ENCODE measurements around the gene GMPPA.

The GMPPA gene

GRCh38 chr2:219467736-219468075 is 31.0 kb upstream of the GMPPA start:
- DNase-seq (ENCODE audit: low read depth in 2 of 2), result no peak

DNA sequence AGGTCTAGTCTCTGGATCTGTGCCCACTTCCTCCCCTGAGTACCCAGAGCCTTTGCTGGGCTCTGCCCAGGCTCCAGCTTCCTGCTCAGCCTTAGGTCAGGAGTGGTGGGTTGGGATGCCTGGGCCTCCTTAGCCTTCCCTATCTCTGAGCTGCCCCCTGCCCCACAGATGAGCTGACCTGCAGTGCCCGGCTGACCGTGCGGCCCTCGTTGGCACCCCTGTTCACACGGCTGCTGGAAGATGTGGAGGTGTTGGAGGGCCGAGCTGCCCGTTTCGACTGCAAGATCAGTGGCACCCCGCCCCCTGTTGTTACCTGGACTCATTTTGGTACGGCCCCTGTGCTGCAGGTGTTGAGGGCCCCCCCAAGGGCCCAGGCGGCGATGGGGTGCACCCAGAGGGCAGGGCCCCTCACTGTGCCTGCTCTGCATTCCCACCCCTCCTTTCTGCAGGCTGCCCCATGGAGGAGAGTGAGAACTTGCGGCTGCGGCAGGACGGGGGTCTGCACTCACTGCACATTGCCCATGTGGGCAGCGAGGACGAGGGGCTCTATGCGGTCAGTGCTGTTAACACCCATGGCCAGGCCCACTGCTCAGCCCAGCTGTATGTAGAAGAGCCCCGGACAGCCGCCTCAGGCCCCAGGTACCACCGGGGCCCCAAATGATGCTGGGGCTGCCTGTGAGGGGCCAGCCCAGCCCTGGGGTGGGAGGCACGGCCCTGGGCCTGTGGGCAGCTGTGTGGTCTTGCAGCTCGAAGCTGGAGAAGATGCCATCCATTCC is 30.1 kb upstream of the GMPPA start:
- DNase-seq (ENCODE audit: low read depth in 2 of 2), result no peak

GRCh38 chr2:219469186-219469724 is 29.4 kb upstream of the GMPPA start:
- DNase-seq (ENCODE audit: low read depth in 2 of 2), result no peak

DNA sequence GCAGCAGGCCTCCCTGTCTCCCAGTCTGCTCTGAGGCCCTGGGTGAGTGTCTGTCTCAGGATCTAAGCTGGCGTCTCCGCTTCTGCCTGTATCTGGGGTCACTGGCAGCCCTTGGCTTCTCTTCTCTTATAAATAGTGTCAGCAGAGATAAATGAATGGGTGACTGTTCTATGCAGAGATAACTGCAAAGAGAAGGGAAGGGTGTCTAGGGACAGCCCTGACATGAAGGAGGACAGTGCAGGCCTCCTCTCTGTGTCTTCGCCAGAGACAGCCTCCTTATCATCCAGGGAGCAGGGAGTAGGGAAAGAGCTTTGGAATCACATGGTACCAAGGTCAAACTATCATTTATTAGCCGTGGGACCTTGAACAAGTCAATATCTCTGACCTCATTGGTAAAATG is 28.3 kb upstream of the GMPPA start:
- DNase-seq (ENCODE audit: low read depth in 2 of 2), result no peak

DNA sequence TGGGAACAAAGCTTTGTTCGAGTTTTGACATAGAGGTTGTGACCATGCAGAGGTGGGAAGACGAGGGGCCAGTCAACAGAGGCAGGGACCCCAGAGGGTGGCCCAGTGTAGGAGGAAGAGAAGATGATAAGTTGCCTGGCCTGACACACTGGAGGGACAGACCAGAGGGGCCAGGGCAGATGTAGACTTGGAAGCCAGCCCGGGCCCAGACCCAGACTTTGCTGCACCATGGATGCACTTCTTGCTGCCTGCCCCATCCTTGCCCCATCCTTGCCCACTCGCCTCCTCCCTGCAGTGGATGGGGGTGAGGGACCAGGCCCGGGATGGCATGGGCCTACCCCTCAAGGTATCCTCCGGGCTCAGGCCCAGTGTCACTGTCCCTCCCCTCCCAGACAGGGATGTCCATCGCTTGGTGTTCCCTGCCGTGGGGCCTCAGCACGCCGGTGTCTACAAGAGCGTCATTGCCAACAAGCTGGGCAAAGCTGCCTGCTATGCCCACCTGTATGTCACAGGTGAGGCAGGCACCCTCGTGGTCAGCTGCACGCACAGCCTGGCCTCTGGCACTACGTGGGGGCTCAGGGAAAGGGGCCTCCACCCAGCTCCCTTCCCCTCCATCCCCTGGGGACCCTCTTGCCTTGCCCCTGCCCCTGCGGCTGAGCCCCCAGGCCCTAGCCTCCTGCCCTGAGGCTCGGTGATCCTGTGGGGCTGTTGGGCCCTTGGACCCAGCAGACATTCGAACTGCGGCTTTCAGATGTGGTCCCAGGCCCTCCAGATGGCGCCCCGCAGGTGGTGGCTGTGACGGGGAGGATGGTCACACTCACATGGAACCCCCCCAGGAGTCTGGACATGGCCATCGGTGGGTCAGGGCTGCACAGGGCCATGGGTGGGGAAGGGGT is 27.0 kb upstream of the GMPPA start:
- no peak for DNase-seq (ENCODE audit: low read depth in 2 of 2)

DNA sequence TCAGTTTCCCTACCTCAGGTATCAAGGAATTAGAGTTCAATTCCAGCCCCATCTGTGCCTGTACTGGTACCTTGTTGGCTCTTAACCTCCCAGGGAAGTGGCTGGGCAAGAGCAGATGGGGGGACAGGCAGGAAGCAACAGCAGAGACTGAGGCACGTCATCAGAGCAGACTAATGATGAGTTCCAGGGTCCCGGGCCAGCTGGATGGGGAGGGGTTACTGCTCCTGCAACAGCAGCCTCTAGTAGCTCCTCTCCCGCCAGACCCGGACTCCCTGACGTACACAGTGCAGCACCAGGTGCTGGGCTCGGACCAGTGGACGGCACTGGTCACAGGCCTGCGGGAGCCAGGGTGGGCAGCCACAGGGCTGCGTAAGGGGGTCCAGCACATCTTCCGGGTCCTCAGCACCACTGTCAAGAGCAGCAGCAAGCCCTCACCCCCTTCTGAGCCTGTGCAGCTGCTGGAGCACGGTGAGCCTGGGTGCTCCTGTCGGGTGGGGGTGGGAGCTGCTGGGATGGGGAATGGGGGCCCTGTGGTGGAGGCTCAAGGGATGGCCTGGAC is 26.0 kb upstream of the GMPPA start:
- DNase-seq (ENCODE audit: low read depth in 2 of 2), result no peak

DNA sequence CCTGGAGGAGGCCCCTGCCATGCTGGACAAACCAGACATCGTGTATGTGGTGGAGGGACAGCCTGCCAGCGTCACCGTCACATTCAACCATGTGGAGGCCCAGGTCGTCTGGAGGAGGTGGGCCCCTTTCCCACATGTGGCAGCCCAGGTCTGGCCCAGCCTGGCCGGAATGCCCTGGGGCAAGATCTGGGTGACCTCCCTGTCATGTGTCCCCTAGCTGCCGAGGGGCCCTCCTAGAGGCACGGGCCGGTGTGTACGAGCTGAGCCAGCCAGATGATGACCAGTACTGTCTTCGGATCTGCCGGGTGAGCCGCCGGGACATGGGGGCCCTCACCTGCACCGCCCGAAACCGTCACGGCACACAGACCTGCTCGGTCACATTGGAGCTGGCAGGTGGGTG is 25.2 kb upstream of the GMPPA start:
- no peak for DNase-seq (ENCODE audit: low read depth in 2 of 2)

- no peak for DNase-seq (ENCODE audit: low read depth in 2 of 2)
Measured at GRCh38 chr2:219474285-219475060, 24.2 kb upstream of the GMPPA start.

DNA sequence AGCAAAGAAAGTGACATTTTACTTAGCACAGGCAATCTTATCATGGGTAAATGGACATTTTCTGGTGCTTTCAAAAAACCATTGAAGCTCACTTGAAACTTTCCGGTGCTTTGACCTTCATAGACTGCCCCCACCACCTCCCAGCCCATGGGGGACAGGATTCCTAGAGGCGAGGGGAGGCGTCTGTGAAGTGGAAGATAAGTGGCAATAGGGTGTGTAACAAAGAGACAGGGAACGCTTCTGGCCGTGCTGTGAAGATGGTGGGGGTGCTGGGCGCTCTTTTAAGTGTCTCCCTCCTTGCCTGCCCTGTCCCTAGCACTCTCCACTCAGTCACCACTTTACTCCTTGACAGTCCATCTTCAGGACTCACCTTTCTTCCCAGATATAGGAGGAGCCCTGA is 23.4 kb upstream of the GMPPA start:
- DNase-seq (ENCODE audit: low read depth in 2 of 2), result no peak

GRCh38 chr2:219475697-219476651 is 22.7 kb upstream of the GMPPA start:
- DNase-seq (ENCODE audit: low read depth in 2 of 2), result peak; percentile 50 to 62

- DNase-seq (ENCODE audit: low read depth in 2 of 2), result no peak
Measured at GRCh38 chr2:219476652-219477151, 22.0 kb upstream of the GMPPA start.

- DNase-seq (ENCODE audit: low read depth in 2 of 2), result no peak
Measured at GRCh38 chr2:219477179-219477578, 21.5 kb upstream of the GMPPA start.

DNA sequence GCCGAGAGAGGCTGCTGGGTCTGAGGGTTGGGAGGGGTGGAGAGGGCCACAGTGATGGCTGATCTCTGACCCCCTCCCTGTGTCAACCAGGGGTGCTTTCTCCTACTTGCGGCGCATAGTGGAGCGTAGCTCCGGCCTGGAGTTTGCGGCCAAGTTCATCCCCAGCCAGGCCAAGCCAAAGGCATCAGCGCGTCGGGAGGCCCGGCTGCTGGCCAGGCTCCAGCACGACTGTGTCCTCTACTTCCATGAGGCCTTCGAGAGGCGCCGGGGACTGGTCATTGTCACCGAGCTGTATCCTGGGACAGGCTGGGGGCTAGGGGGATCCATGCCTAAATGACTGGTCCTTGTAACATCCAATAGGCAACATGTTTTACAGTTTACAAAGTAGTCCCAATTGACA is 20.9 kb upstream of the GMPPA start:
- DNase-seq (ENCODE audit: low read depth in 2 of 2), result no peak

DNA sequence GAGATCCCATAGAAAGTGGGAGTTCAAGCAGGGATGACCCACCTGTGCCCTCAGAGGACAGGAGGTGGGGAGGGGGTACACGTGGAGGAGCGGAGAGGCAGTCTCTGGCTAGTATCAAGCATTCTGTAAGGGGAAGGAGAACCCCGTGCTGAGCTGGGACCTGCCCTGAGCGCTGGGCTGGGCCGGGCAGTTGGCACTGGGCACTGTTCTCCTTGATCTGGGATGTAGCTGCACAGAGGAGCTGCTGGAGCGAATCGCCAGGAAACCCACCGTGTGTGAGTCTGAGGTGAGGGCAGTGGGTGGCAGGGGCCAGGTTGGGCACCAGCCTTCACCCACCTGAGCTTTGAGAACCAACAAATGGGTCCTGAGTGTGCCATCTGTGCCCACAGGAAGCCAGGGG is 19.8 kb upstream of the GMPPA start:
- no peak for DNase-seq (ENCODE audit: low read depth in 2 of 2)

GRCh38 chr2:219480004-219480403 is 18.7 kb upstream of the GMPPA start:
- DNase-seq (ENCODE audit: low read depth in 2 of 2), result no peak

- no peak for DNase-seq (ENCODE audit: low read depth in 2 of 2)
Measured at GRCh38 chr2:219482674-219483405, 15.9 kb upstream of the GMPPA start.

DNA sequence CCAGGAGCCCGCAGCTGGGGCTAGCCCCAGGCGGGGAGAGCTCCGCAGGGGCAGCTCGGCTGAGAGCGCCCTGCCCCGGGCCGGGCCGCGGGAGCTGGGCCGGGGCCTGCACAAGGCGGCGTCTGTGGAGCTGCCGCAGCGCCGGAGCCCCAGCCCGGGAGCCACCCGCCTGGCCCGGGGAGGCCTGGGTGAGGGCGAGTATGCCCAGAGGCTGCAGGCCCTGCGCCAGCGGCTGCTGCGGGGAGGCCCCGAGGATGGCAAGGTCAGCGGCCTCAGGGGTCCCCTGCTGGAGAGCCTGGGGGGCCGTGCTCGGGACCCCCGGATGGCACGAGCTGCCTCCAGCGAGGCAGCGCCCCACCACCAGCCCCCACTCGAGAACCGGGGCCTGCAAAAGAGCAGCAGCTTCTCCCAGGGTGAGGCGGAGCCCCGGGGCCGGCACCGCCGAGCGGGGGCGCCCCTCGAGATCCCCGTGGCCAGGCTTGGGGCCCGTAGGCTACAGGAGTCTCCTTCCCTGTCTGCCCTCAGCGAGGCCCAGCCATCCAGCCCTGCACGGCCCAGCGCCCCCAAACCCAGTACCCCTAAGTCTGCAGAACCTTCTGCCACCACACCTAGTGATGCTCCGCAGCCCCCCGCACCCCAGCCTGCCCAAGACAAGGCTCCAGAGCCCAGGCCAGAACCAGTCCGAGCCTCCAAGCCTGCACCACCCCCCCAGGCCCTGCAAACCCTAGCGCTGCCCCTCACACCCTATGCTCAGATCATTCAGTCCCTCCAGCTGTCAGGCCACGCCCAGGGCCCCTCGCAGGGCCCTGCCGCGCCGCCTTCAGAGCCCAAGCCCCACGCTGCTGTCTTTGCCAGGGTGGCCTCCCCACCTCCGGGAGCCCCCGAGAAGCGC is 15.0 kb upstream of the GMPPA start:
- no peak for DNase-seq (ENCODE audit: low read depth in 2 of 2)

DNA sequence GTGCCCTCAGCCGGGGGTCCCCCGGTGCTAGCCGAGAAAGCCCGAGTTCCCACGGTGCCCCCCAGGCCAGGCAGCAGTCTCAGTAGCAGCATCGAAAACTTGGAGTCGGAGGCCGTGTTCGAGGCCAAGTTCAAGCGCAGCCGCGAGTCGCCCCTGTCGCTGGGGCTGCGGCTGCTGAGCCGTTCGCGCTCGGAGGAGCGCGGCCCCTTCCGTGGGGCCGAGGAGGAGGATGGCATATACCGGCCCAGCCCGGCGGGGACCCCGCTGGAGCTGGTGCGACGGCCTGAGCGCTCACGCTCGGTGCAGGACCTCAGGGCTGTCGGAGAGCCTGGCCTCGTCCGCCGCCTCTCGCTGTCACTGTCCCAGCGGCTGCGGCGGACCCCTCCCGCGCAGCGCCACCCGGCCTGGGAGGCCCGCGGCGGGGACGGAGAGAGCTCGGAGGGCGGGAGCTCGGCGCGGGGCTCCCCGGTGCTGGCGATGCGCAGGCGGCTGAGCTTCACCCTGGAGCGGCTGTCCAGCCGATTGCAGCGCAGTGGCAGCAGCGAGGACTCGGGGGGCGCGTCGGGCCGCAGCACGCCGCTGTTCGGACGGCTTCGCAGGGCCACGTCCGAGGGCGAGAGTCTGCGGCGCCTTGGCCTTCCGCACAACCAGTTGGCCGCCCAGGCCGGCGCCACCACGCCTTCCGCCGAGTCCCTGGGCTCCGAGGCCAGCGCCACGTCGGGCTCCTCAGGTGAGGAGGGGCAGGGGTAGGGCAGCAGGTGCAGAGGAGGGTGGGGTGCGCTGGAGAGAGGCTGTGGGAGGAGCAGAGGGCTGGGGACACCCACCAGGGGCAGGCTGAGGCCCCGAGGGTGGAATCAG is 14.1 kb upstream of the GMPPA start:
- DNase-seq (ENCODE audit: low read depth in 2 of 2), result no peak

Measured in activated CD4-positive, alpha-beta T cell treated with anti-CD3 and anti-CD28 coated beads for 24 hours (primary cell).